Smooth muscle cell of bladder (primary cell): Measurements from ENCODE around the gene KLHDC9. TPM values are rescaled to one million over a fixed set of nuclear protein-coding genes. Genes with fewer than 3 reads are reported as not detected.

ENCODE experiments used
- total RNA-seq: library from RNA; depleted of rRNA; stranded (reverse); fragments of >200 nt; gene quantifications from 2 replicates; pipeline ENCODE4 v1.2.3, GENCODE V29; 2014

KLHDC9 gene
- 1.2 and 1.8 TPM in 2 replicates for total RNA-seq

GRCh38 chr1:161098210-161099068, at the start of gene KLHDC9:
Gene KLHDC9 (plus strand): TSS chr1:161098361. CDS start chr1:161098536, 175 bp downstream.

GRCh38 chr1:161069731-161070270, 28.4 kb upstream of the KLHDC9 start, which contains the start of gene ARHGAP30:
Gene ARHGAP30 (minus strand): TSS chr1:161069891. CDS start chr1:161069624, 267 bp downstream.

GRCh38 chr1:161089251-161089924, 8.8 kb upstream of the KLHDC9 start, which contains the start of gene NECTIN4:
Gene NECTIN4 (minus strand): TSS chr1:161089558. CDS start chr1:161089296, 262 bp downstream.

GRCh38 chr1:161117759-161118581, 19.8 kb downstream of the KLHDC9 start, which contains the start of the genes NIT1 and PFDN2:
Gene NIT1 (plus strand): TSS chr1:161118105. CDS start chr1:161118177, 72 bp downstream.
Gene PFDN2 (minus strand): TSS chr1:161118037. CDS start chr1:161118026, 11 bp downstream.

GRCh38 chr1:161132410-161133219, 34.5 kb downstream of the KLHDC9 start, which contains the start of gene DEDD:
Gene DEDD (minus strand): TSS chr1:161132667. CDS start chr1:161124462, 8,205 bp downstream.

Other genes with a start within 250 kb of the KLHDC9 start
- gene CD244, start 235.5 kb upstream of the KLHDC9 start, total RNA-seq: 0.09 TPM in 1 of 2 replicates, not detected in the other
- gene ITLN1, start 213.2 kb upstream of the KLHDC9 start, total RNA-seq: not detected in 2 replicates
- gene ITLN2, start 143.6 kb upstream of the KLHDC9 start, total RNA-seq: not detected in 2 replicates
- gene F11R, start 77.2 kb upstream of the KLHDC9 start, total RNA-seq: 9.2 and 20.9 TPM in 2 replicates
- gene TSTD1, start 59.4 kb upstream of the KLHDC9 start, total RNA-seq: 16.9 and 27.3 TPM in 2 replicates
- 88.4 and 102 TPM in 2 replicates for gene USF1, start 52.4 kb upstream of the KLHDC9 start, total RNA-seq
- under 0.01 TPM in 1 of 2 replicates, not detected in the other for gene ARHGAP30, start 28.5 kb upstream of the KLHDC9 start, total RNA-seq
- gene NECTIN4, start 8.8 kb upstream of the KLHDC9 start, total RNA-seq: 0.28 and 0.37 TPM in 2 replicates
- 39.5 and 56.8 TPM in 2 replicates for gene PFDN2, start 19.7 kb downstream of the KLHDC9 start, total RNA-seq
- 16.2 and 17.2 TPM in 2 replicates for gene NIT1, start 19.7 kb downstream of the KLHDC9 start, total RNA-seq
- gene DEDD, start 34.3 kb downstream of the KLHDC9 start, total RNA-seq: 16.9 and 24.5 TPM in 2 replicates
- gene UFC1, start 55.6 kb downstream of the KLHDC9 start, total RNA-seq: 117 and 125 TPM in 2 replicates
- gene USP21, start 61.1 kb downstream of the KLHDC9 start, total RNA-seq: 4.7 and 5.1 TPM in 2 replicates
- 8.1 and 10.4 TPM in 2 replicates for gene PPOX, start 68.1 kb downstream of the KLHDC9 start, total RNA-seq
- 11.2 and 16.7 TPM in 2 replicates for gene B4GALT3, start 79.1 kb downstream of the KLHDC9 start, total RNA-seq
- 2.3 and 4.0 TPM in 2 replicates for gene ADAMTS4, start 100.7 kb downstream of the KLHDC9 start, total RNA-seq
- gene NDUFS2, start 104.0 kb downstream of the KLHDC9 start, total RNA-seq: 157 and 173 TPM in 2 replicates
- gene FCER1G, start 116.9 kb downstream of the KLHDC9 start, total RNA-seq: not detected in 2 replicates
- not detected in 2 replicates for gene APOA2, start 125.3 kb downstream of the KLHDC9 start, total RNA-seq
- 6.5 and 8.3 TPM in 2 replicates for gene TOMM40L, start 127.7 kb downstream of the KLHDC9 start, total RNA-seq
- gene NR1I3, start 139.8 kb downstream of the KLHDC9 start, total RNA-seq: not detected in 2 replicates
- gene PCP4L1, start 160.4 kb downstream of the KLHDC9 start, total RNA-seq: not detected in 2 replicates
- 0.55 and 0.71 TPM in 2 replicates for gene MPZ, start 211.6 kb downstream of the KLHDC9 start, total RNA-seq
- gene SDHC, start 216.0 kb downstream of the KLHDC9 start, total RNA-seq: 13.5 and 17.0 TPM in 2 replicates